Liver (tissue), 3 donors: ENCODE results near the gene PLPP4.

Source experiments
- ATF3 ChIP-seq: IDR thresholded peaks from 2 replicates; pipeline ENCODE4 v1.6.1; 2016; ENCODE audit warnings: antibody characterized with exemption
- CTCF ChIP-seq: fragments of 150-350 bp; IDR thresholded peaks from 2 replicates; pipeline ENCODE4 v1.5.1; 2017; ENCODE audit warnings: improper control_type of control experiment, low read depth, low read length; ENCODE audit not compliant: missing input control
- FOXA1 ChIP-seq: IDR thresholded peaks from 2 replicates; pipeline ENCODE4 v1.6.1; 2016; ENCODE audit warnings: antibody characterized with exemption
- FOXA2 ChIP-seq: IDR thresholded peaks from 2 replicates; pipeline ENCODE4 v1.6.1; 2016; ENCODE audit warnings: antibody characterized with exemption
- GABPA ChIP-seq, 2 donors: IDR thresholded peaks in 1 of 2; conservative IDR thresholded peaks in 1 of 2; 2 replicates each; pipeline ENCODE4 v1.6.1; 2016; ENCODE audit warnings: antibody characterized with exemption in 2 of 2, mild to moderate bottlenecking in 1 of 2, moderate library complexity in 1 of 2
- MAX ChIP-seq: IDR thresholded peaks from 2 replicates; pipeline ENCODE4 v1.6.1; 2016; ENCODE audit warnings: antibody characterized with exemption
- RAD21 ChIP-seq, 2 donors: IDR thresholded peaks; 2 replicates each; pipeline ENCODE4 v1.6.1; 2016; ENCODE audit warnings: antibody characterized with exemption in 2 of 2, mild to moderate bottlenecking in 2 of 2
- TAF1 ChIP-seq: conservative IDR thresholded peaks from 2 replicates; pipeline ENCODE4 v1.6.1; 2016; ENCODE audit warnings: antibody characterized with exemption, mild to moderate bottlenecking
- ZBTB33 ChIP-seq: IDR thresholded peaks from 2 replicates; pipeline ENCODE4 v1.6.1; 2016; ENCODE audit warnings: antibody characterized with exemption
- donor health status: healthy.
- donor health status: healthy.

- no peak for TF ChIP-seq MAX
- no peak for TF ChIP-seq RAD21 (IDR thresholded peaks at IDR 0.05)
- no peak for TF ChIP-seq CTCF
- TF ChIP-seq ZBTB33, result no peak
- no peak for TF ChIP-seq GABPA (IDR thresholded peaks at IDR 0.05 in 1 of 2, conservative IDR thresholded peaks at IDR 0.05 in 1 of 2)
- no peak for TF ChIP-seq TAF1
- no peak for TF ChIP-seq FOXA2
- no peak for TF ChIP-seq FOXA1
- no peak for TF ChIP-seq ATF3
Observed at GRCh38 chr10:120539076-120539475, 82.0 kb downstream of the PLPP4 start.
